ENCODE results near the gene MAP2K2.

MAP2K2 gene

DNA sequence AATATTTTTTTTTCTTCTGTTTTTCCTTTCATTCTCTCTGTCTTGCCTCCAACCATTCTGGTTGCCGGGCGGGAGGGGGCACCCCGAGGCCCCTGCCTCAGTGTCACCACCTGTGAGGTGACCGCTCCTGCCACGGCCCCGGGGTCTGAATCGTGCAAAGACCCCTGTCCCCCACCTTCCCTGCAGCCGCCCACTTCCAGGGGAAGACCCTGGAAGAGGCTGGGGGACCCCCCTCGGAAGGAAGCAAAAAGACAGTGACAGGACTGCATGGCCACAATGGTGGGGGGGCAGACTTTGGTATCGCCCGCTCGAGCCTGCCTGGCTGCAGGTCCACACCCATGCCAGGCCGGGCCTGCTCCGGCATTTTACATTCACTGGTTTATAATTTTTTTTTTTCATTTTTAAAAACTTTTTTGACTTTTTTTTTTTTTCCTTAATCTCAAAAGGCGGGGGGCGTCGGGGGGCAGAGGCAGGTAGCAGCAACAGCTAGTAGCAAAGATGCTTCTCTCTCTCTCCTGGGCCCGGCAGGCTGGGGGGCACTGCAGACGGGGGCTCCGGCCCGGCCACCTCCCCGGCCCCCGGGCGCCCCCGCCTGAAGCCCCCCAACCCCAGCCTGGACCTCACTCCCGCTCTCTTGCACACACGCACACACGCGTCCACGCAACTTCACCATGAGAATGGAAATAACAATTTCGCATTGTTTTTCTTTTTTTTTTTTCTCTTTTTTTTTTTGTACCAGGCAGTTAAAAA is 79.8 kb downstream of the MAP2K2 start:
- DNase-seq (ENCODE audit: low read depth, low spot score), result no peak

DNA sequence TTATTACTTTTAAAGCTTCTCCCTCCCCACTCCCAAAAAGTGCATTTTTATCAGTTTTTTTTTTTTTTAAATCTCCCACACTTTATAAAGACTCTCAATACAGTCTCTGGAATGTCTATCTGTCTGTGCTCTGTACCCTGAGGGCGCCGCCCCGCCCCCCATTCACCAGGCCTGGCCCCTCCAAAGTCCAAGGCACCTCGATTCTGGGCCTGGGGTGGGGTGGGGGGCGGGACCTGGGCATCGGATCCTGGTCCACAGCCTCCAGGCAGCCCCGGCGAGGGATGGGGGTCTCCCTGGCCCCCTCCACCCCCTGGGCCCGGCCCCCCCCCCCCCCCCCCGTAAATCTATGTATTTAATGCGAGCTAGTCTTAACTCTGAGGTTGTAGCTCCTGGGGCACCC is 80.5 kb downstream of the MAP2K2 start:
- DNase-seq (ENCODE audit: low read depth, low spot score), result no peak

DNA sequence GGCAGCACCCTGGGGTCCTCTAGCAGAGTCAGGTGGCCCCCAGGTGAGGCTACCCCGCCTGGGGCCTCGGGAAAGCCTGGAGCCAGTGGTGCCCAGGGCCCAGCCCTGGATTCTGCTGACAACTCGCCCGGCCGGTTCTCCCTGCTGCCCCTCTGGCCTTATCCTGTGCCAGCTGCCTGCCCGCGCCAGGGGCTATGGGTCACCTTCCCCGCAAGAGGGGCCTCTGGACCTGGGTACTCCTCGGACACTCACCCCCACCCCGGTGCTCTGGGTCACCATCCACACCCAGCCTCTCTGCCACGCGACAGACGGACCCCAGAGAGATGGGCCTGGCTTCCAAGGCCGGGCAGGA is 81.2 kb downstream of the MAP2K2 start:
- no peak for DNase-seq (ENCODE audit: low read depth, low spot score)

DNA sequence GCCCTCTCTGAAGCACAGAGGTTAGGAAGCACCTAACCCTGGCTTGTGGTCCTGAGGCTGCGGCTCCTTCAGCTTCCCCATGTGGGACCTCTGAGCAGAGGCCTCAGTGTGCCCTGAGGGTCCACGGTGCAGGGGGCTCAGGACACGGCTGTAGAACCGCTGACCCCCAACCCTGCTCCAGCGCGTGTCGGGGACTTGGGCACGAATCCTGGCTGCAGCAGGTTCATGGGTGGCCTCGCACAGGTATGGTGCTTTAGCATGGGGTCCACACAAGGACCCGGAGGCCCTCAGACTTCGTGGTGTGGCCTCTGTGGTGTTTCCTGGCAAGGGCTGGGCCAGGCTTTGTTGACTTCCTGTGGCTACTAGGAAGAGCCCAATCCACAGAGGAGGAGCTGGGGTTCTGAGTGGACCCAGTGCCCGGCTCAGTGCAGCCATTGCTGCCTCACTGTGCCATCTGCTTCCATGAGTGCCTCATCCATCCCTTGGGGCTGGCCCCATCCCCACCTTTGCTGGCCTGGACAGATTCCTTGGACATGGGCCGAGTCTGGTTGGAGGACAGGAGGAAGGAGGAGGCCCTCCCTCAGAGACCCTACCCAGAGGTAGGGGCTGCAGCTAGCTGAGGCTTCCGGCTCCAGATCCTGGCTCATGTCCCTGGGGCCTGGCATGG is 81.7 kb downstream of the MAP2K2 start:
- DNase-seq (ENCODE audit: low read depth, low spot score), result no peak

All from activated naive CD8-positive, alpha-beta T cell treated with anti-CD3 and anti-CD28 coated beads, Interleukin-2, amount 50 U/mL, for 16 hours (primary cell).